CD14-positive monocyte (primary cell): ENCODE measurements around the gene ZFAND2B. TPM values are rescaled to one million over a fixed set of nuclear protein-coding genes. Genes with fewer than 3 reads are reported as not detected.

Source experiments
- DNase-seq, 3 donors: peaks; one replicate each; pipeline ENCODE4 v3.0.0-alpha.2; 2011 to 2022
- H2AFZ ChIP-seq: 2 replicates; pipeline ENCODE4 v1.6.0; 2012; ENCODE audit warnings: mild to moderate bottlenecking, low read depth, low read length, inconsistent platforms; ENCODE audit not compliant: insufficient read depth, poor library complexity, severe bottlenecking
- H3K27ac ChIP-seq, 2 donors: 1 replicate in 1 of 2; 2 replicates in 1 of 2; pipeline ENCODE4 v1.5.1; 2012 to 2013; ENCODE audit warnings: low read length in 2 of 2, control low read depth in 1 of 2, inconsistent platforms in 1 of 2, low read depth in 1 of 2, mild to moderate bottlenecking in 1 of 2
- H3K27me3 ChIP-seq, 2 donors: one replicate each; pipeline versions ENCODE4 v1.6.0 to v1.6.1; 2011 to 2013; ENCODE audit warnings: low read length in 2 of 2; ENCODE audit not compliant: control insufficient read depth in 2 of 2, insufficient read depth in 2 of 2
- H3K36me3 ChIP-seq, 2 donors: replicated peaks in 1 of 2; 1 replicate in 1 of 2; 2 replicates in 1 of 2; pipeline versions ENCODE4 v1.5.1 to v1.6.1; 2012 to 2013; ENCODE audit warnings: low read length in 2 of 2, control low read depth in 1 of 2, inconsistent platforms in 1 of 2, mild to moderate bottlenecking in 1 of 2; ENCODE audit not compliant: insufficient read depth in 2 of 2, control insufficient read depth in 1 of 2
- H3K4me1 ChIP-seq, 2 donors: 1 replicate in 1 of 2; 2 replicates in 1 of 2; pipeline versions ENCODE4 v1.5.1 to v1.6.1; 2012 to 2013; ENCODE audit warnings: low read length in 2 of 2, control low read depth in 1 of 2, inconsistent platforms in 1 of 2, mild to moderate bottlenecking in 1 of 2, moderate library complexity in 1 of 2; ENCODE audit not compliant: insufficient read depth in 2 of 2, control insufficient read depth in 1 of 2
- H3K4me2 ChIP-seq: replicated peaks from 2 replicates; pipeline ENCODE3; 2012; ENCODE audit warnings: low read length, moderate library complexity, mild to moderate bottlenecking; ENCODE audit not compliant: poor library complexity, severe bottlenecking; ENCODE audit errors: extremely low read depth
- H3K4me3 ChIP-seq, 3 experiments: fragments of 200-600 bp in 1 of 3; sonication (generic) in 1 of 3; replicated peaks in 1 of 3; 1 replicate in 2 of 3; 2 replicates in 1 of 3; pipeline ENCODE4 v1.5.1; 2011 to 2013; ENCODE audit warnings: low read length in 3 of 3, mild to moderate bottlenecking in 3 of 3, control low read depth in 2 of 3, low read depth in 2 of 3, inconsistent platforms in 1 of 3, moderate library complexity in 1 of 3
- H3K79me2 ChIP-seq: 2 replicates; pipeline ENCODE4 v1.6.0; 2012; ENCODE audit warnings: mild to moderate bottlenecking, control low read depth, inconsistent platforms, low read length, moderate library complexity; ENCODE audit not compliant: insufficient read depth
- H3K9ac ChIP-seq: 2 replicates; pipeline ENCODE4 v1.6.0; 2017; ENCODE audit warnings: low read length, mild to moderate bottlenecking; ENCODE audit not compliant: insufficient read depth, poor library complexity, severe bottlenecking
- H3K9me3 ChIP-seq, 2 donors: replicated peaks in 1 of 2; 1 replicate in 1 of 2; 2 replicates in 1 of 2; pipeline versions ENCODE4 v1.5.1 to v1.6.1; 2012 to 2013; ENCODE audit warnings: low read length in 2 of 2, control low read depth in 1 of 2; ENCODE audit not compliant: control insufficient read depth in 1 of 2, insufficient read depth in 1 of 2
- H4K20me1 ChIP-seq: 2 replicates; pipeline ENCODE4 v1.6.0; 2012; ENCODE audit warnings: mild to moderate bottlenecking, low read length, control low read depth, moderate library complexity; ENCODE audit not compliant: insufficient read depth
- H3K27ac Mint-ChIP-seq, 7 donors: one replicate each; pipeline ENCODE4 v1.8.0; 2020; ENCODE audit warnings: mild to moderate bottlenecking in 7 of 7, mixed read lengths in 7 of 7, moderate library complexity in 6 of 7, inconsistent platforms in 2 of 7
- H3K27me3 Mint-ChIP-seq, 3 donors: one replicate each; pipeline ENCODE4 v1.8.0; 2021 to 2022; ENCODE audit warnings: low read depth in 3 of 3, mild to moderate bottlenecking in 3 of 3, mixed read lengths in 3 of 3, moderate library complexity in 3 of 3, inconsistent platforms in 1 of 3
- H3K36me3 Mint-ChIP-seq, 2 donors: one replicate each; pipeline ENCODE4 v1.8.0; 2020; ENCODE audit warnings: mixed read lengths in 2 of 2, inconsistent platforms in 1 of 2, mild to moderate bottlenecking in 1 of 2
- H3K4me1 Mint-ChIP-seq: one replicate; pipeline ENCODE4 v1.8.0; 2020; ENCODE audit warnings: mild to moderate bottlenecking, mixed read lengths
- H3K4me3 Mint-ChIP-seq, 2 donors: one replicate each; pipeline ENCODE4 v1.8.0; 2020; ENCODE audit warnings: mild to moderate bottlenecking in 2 of 2, mixed read lengths in 2 of 2, moderate library complexity in 1 of 2
- H3K9me3 Mint-ChIP-seq, 7 donors: one replicate each; pipeline ENCODE4 v1.8.0; 2020 to 2022; ENCODE audit warnings: mixed read lengths in 7 of 7, mild to moderate bottlenecking in 6 of 7, moderate library complexity in 6 of 7, inconsistent platforms in 2 of 7
- WGBS: methylation state at CpG from one replicate; pipeline ENCODE4 v1.1.5; 2013; ENCODE audit warnings: missing lambda C conversion rate; ENCODE audit not compliant: insufficient coverage; 5-methylcytosine and 5-hydroxymethylcytosine counted together
- intact Hi-C, 2 donors: fragments of 100-400 bp; cut with micrococcal nuclease; formaldehyde crosslinking; loops; one replicate each; pipeline versions ENCODE4 v1.15.0 to v1.15.1; 2023
- polyA plus RNA-seq, 3 donors: library from polyadenylated mRNA; depleted of rRNA in 1 of 3; unstranded in 2 of 3; stranded (reverse) in 1 of 3; fragments of 300-500 nt in 2 of 3; fragments of >200 nt in 1 of 3; fragmentation: Illumina TruSeq in 2 of 3; gene quantifications; 1 replicate in 2 of 3; 2 replicates in 1 of 3; pipeline ENCODE4 v1.2.3, GENCODE V29; 2012 to 2021
- TF ChIP-seq, protein P1 (sequence below): fragments of 200-600 bp; IDR thresholded peaks from one replicate; pipeline ENCODE4 v1.8.0; 2022; ENCODE audit warnings: antibody characterized with exemption, mild to moderate bottlenecking

ZFAND2B gene
- polyA plus RNA-seq, 3 donors: 45.7 to 98.9 (median 53.2) TPM

GRCh38 chr2:219158025-219158424 is 48.6 kb upstream of the ZFAND2B start:
- H3K27me3 Mint-ChIP-seq: peaks cover 0 to 3% (median 2%) of the 10 kb centered on the region in 3 donors
- TF ChIP-seq, protein P1, sequence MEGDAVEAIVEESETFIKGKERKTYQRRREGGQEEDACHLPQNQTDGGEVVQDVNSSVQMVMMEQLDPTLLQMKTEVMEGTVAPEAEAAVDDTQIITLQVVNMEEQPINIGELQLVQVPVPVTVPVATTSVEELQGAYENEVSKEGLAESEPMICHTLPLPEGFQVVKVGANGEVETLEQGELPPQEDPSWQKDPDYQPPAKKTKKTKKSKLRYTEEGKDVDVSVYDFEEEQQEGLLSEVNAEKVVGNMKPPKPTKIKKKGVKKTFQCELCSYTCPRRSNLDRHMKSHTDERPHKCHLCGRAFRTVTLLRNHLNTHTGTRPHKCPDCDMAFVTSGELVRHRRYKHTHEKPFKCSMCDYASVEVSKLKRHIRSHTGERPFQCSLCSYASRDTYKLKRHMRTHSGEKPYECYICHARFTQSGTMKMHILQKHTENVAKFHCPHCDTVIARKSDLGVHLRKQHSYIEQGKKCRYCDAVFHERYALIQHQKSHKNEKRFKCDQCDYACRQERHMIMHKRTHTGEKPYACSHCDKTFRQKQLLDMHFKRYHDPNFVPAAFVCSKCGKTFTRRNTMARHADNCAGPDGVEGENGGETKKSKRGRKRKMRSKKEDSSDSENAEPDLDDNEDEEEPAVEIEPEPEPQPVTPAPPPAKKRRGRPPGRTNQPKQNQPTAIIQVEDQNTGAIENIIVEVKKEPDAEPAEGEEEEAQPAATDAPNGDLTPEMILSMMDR: no peak
- no peak overlapping the region for H2AFZ ChIP-seq
- H3K27ac ChIP-seq: no peak overlapping the region
- no peaks in the 10 kb centered on the region for H3K9me3 Mint-ChIP-seq
- H3K4me3 Mint-ChIP-seq: no peak overlapping the region
- peaks cover 15 to 18% of the 10 kb centered on the region in 2 donors for H3K4me1 ChIP-seq
- peak overlapping the region in 1 of 7 donors; percentile 70 for H3K27ac Mint-ChIP-seq
- no peaks in the 10 kb centered on the region for H4K20me1 ChIP-seq
- DNase-seq: no peak
- intact Hi-C loops: loop anchor here in 1 of 2 donors (10.0 kb wide), 1 partner anchor 163 kb away; the partner anchor contains the start of gene CRYBA2
- no peak overlapping the region for H3K4me3 ChIP-seq
- H3K9me3 ChIP-seq: no peaks in the 10 kb centered on the region
- 100% methylated on average over 4 of the region's 4 CpGs for whole genome bisulfite sequencing
- peaks cover 29 to 43% of the 10 kb centered on the region in 2 donors for H3K36me3 Mint-ChIP-seq
- peaks cover 17% of the 10 kb centered on the region for H3K4me1 Mint-ChIP-seq
- no peak overlapping the region for H3K9ac ChIP-seq
- H3K36me3 ChIP-seq: peaks cover 22 to 36% of the 10 kb centered on the region in 2 donors
- no peaks in the 10 kb centered on the region for H3K27me3 ChIP-seq
- H3K4me2 ChIP-seq: no peak overlapping the region
- no peaks in the 10 kb centered on the region for H3K79me2 ChIP-seq

DNA sequence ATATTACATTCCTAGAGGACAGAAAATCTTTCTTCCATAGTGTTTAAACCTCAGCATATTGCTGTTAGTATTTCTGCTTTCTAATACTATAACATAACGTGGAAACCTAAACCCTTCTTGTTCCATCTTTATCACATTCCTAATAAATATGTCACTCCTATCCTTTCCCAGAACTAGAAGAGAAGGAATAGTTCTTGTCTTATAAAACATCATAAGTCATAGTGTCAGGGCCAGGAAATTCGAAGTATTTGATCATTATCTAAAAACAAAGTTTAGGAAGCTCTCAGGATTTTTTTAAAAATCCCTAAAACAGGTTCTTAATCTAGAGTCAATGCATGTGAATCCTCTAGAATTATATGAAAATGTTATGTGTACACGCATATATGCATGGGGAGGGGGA is 48.0 kb upstream of the ZFAND2B start:
- Histone ChIP-seq H3K4me2 (no peak overlapping the region), H4K20me1 (no peaks in the 10 kb centered on the region), H2AFZ (no peak overlapping the region), H3K4me3 (no peak overlapping the region), H3K36me3 (peaks cover 22 to 30% of the 10 kb centered on the region in 2 donors), H3K27me3 (no peaks in the 10 kb centered on the region), H3K9ac (no peak overlapping the region), H3K79me2 (no peaks in the 10 kb centered on the region), H3K9me3 (no peaks in the 10 kb centered on the region), H3K27ac (no peak overlapping the region), H3K4me1 (peaks cover 15 to 18% of the 10 kb centered on the region in 2 donors)
- WGBS: no CpG with 5 or more reads among the region's 3 CpGs
- Mint-ChIP-seq H3K4me3 (no peak overlapping the region), H3K9me3 (no peaks in the 10 kb centered on the region), H3K36me3 (peaks cover 28 to 39% of the 10 kb centered on the region in 2 donors), H3K27me3 (peaks cover 0 to 3% (median 2%) of the 10 kb centered on the region in 3 donors), H3K27ac (no peak overlapping the region), H3K4me1 (peaks cover 17% of the 10 kb centered on the region)
- intact Hi-C loops: loop anchor here in 1 of 2 donors (10.0 kb wide), 1 partner anchor 164 kb away; the partner anchor contains the start of gene CRYBA2
- no peak for DNase-seq
- TF ChIP-seq, protein P1: no peak
